HL-60 (cell line): ENCODE measurements around the gene ASCL1.

ENCODE experiments used
- DNase-seq, 2 experiments: peaks; one replicate each; pipeline ENCODE4 v3.0.0-alpha.2; 2010 to 2020; ENCODE audit warnings: low read depth in 1 of 2, low spot score in 1 of 2
- H3K27ac ChIP-seq: fragments of 250-450 bp; sonication (Bioruptor Pico); replicated peaks from 2 replicates; pipeline ENCODE4 v1.5.1; 2020; ENCODE audit warnings: mild to moderate bottlenecking, moderate library complexity
- H3K27me3 ChIP-seq: fragments of 250-450 bp; sonication (Bioruptor Pico); 2 replicates; pipeline ENCODE4 v1.5.1; 2021; ENCODE audit warnings: mild to moderate bottlenecking, moderate library complexity; ENCODE audit not compliant: insufficient read depth, poor library complexity, severe bottlenecking
- H3K4me3 ChIP-seq: replicated peaks from 2 replicates; pipeline ENCODE4 v1.5.1; 2011; ENCODE audit warnings: mild to moderate bottlenecking, control low read depth, low read length; ENCODE audit not compliant: insufficient read depth
- GABPA ChIP-seq: IDR thresholded peaks from 2 replicates; pipeline ENCODE4 v1.6.1; 2012; ENCODE audit warnings: low read depth
- POLR2AphosphoS5 ChIP-seq: IDR thresholded peaks from 2 replicates; pipeline ENCODE4 v1.6.1; 2012; ENCODE audit warnings: low read depth
- SPI1 ChIP-seq: IDR thresholded peaks from 2 replicates; pipeline ENCODE4 v1.6.1; 2012; ENCODE audit warnings: low read depth, mild to moderate bottlenecking, borderline replicate concordance
- TF ChIP-seq, protein P1 (sequence below): IDR thresholded peaks from one replicate; pipeline ENCODE4 v1.5.1; 2011; ENCODE audit warnings: low read length, control low read depth, inconsistent platforms; ENCODE audit not compliant: insufficient read depth
- TF ChIP-seq, protein P2 (sequence below): IDR thresholded peaks from 2 replicates; pipeline ENCODE4 v1.6.1; 2012; ENCODE audit warnings: low read depth; ENCODE audit not compliant: insufficient replicate concordance

ASCL1 gene

DNA sequence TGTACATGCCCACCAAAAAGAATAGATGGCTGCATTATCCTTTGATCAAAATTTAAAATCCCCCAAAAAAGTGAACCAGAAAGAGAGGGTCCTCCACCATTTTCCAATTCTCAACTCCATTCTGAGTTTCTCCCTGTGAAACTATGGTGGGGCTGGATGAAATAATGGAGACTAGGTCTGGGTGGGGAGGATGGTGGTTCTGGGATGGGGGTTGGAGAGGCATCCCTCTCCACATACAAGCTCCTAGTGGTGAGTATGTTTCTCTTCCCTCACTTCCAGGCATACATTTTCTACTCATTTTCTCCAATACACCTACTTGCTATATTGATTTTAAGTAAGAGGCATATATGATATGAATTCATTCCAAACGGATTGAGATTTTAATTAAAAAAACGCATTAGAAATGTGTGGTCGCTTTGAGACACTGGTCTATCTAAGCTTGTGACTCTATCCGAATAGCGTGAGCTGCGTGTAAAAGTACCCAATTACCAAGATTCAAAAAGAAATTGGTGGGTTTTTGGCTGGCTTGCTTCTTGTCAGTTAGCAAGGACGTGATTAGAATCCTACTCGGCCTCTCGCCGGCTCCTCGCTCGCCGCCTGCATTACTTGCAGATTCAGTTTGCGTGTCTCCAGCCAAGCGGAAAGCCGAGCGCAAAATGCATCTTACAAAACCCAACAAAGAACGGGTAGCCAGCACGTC, 3.4 kb downstream of the ASCL1 start:
- no peak overlapping the region for H3K27ac ChIP-seq
- no peak for DNase-seq
- H3K27me3 ChIP-seq, result peaks cover 77% of the 10 kb centered on the region
- no peak for TF ChIP-seq SPI1
- no peak for TF ChIP-seq GABPA
- TF ChIP-seq, protein P1, sequence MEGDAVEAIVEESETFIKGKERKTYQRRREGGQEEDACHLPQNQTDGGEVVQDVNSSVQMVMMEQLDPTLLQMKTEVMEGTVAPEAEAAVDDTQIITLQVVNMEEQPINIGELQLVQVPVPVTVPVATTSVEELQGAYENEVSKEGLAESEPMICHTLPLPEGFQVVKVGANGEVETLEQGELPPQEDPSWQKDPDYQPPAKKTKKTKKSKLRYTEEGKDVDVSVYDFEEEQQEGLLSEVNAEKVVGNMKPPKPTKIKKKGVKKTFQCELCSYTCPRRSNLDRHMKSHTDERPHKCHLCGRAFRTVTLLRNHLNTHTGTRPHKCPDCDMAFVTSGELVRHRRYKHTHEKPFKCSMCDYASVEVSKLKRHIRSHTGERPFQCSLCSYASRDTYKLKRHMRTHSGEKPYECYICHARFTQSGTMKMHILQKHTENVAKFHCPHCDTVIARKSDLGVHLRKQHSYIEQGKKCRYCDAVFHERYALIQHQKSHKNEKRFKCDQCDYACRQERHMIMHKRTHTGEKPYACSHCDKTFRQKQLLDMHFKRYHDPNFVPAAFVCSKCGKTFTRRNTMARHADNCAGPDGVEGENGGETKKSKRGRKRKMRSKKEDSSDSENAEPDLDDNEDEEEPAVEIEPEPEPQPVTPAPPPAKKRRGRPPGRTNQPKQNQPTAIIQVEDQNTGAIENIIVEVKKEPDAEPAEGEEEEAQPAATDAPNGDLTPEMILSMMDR, result no peak
- TF ChIP-seq, protein P2, sequence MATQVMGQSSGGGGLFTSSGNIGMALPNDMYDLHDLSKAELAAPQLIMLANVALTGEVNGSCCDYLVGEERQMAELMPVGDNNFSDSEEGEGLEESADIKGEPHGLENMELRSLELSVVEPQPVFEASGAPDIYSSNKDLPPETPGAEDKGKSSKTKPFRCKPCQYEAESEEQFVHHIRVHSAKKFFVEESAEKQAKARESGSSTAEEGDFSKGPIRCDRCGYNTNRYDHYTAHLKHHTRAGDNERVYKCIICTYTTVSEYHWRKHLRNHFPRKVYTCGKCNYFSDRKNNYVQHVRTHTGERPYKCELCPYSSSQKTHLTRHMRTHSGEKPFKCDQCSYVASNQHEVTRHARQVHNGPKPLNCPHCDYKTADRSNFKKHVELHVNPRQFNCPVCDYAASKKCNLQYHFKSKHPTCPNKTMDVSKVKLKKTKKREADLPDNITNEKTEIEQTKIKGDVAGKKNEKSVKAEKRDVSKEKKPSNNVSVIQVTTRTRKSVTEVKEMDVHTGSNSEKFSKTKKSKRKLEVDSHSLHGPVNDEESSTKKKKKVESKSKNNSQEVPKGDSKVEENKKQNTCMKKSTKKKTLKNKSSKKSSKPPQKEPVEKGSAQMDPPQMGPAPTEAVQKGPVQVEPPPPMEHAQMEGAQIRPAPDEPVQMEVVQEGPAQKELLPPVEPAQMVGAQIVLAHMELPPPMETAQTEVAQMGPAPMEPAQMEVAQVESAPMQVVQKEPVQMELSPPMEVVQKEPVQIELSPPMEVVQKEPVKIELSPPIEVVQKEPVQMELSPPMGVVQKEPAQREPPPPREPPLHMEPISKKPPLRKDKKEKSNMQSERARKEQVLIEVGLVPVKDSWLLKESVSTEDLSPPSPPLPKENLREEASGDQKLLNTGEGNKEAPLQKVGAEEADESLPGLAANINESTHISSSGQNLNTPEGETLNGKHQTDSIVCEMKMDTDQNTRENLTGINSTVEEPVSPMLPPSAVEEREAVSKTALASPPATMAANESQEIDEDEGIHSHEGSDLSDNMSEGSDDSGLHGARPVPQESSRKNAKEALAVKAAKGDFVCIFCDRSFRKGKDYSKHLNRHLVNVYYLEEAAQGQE, result no peak
- no peak for TF ChIP-seq POLR2AphosphoS5
- no peak overlapping the region for H3K4me3 ChIP-seq

DNA sequence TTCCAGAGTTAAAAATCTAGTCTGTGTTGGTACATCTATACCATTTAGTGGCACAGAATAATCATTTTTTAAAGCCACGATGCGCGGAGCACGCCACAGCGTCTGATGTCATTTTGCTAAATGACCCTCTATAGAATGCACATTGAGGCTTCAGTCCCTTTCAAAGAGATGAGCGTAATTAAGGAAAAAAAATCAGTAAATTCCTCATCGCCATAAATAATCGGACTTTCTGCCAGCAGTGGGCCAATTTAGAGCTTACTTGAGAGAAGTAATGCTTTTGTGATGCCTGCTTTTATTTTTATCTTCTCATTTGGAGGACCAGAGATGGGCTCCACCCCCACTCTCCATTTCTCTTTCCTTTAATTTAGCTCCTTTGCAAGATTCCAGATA, 4.0 kb downstream of the ASCL1 start:
- no peak for DNase-seq
- Histone ChIP-seq H3K27me3 (peaks cover 76% of the 10 kb centered on the region), H3K4me3 (no peak overlapping the region), H3K27ac (no peak overlapping the region)
- no peak for TF ChIP-seq GABPA
- TF ChIP-seq, protein P1, result no peak
- TF ChIP-seq, protein P2, result no peak
- TF ChIP-seq POLR2AphosphoS5, result no peak
- no peak for TF ChIP-seq SPI1

GRCh38 chr12:102962532-102962931, 5.1 kb downstream of the ASCL1 start:
- TF ChIP-seq GABPA (no peak), POLR2AphosphoS5 (no peak), SPI1 (no peak)
- DNase-seq, result no peak
- Histone ChIP-seq H3K27ac (no peak overlapping the region), H3K4me3 (no peak overlapping the region), H3K27me3 (peaks cover 74% of the 10 kb centered on the region)

DNA sequence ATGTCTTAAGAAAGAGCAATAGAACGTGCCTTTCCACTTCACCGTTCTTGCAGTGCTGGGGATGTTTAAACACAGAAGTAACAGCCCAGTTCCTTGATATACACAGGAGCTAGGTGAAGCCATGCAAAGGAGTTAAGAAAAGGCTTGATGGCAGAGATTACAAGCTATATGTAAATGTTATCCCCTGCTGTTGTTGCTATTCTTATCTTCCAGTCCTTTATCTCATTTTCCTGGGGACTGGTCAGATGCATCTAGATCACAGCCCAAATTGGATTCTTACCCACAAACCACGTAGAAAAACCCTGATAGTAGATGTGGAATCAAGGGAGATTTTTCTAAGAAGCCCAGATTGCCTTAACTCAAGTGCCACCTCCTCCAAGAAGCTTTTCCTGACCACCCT, 5.5 kb downstream of the ASCL1 start:
- DNase-seq, result no peak
- no peak overlapping the region for H3K27ac ChIP-seq
- TF ChIP-seq, protein P1, result no peak
- no peak for TF ChIP-seq POLR2AphosphoS5
- TF ChIP-seq, protein P2, result no peak
- TF ChIP-seq SPI1, result no peak
- TF ChIP-seq GABPA, result no peak
- H3K4me3 ChIP-seq, result no peak overlapping the region
- peaks cover 73% of the 10 kb centered on the region for H3K27me3 ChIP-seq
